Stimulated activated CD8-positive, alpha-beta memory T cell treated with anti-CD3 and anti-CD28 coated beads, Interleukin-15, amount 100 ng/mL, for 4 hours (primary cell): Measurements from ENCODE around the gene NGRN.

Experiments
- DNase-seq, 2 donors: peaks; one replicate each; pipeline ENCODE4 v3.0.0-alpha.2; 2020; ENCODE audit warnings: low read depth in 2 of 2

Gene NGRN

GRCh38 chr15:90265271-90266060 is at the start of gene NGRN:
TSS of gene NGRN (plus strand) at chr15:90265672. CDS start at chr15:90265713, 41 bp downstream.
- DNase-seq, result peak; percentile 82 to 85

- DNase-seq, result no peak
Observed at GRCh38 chr15:90217671-90218394, 47.6 kb upstream of the NGRN start.

GRCh38 chr15:90219421-90220141 is 45.9 kb upstream of the NGRN start:
- no peak for DNase-seq

GRCh38 chr15:90221246-90221900 is 44.1 kb upstream of the NGRN start:
- no peak for DNase-seq

GRCh38 chr15:90222547-90222946 is 42.9 kb upstream of the NGRN start:
- DNase-seq, result no peak

- no peak for DNase-seq
Observed at GRCh38 chr15:90223441-90224165, 41.9 kb upstream of the NGRN start.

GRCh38 chr15:90225047-90225446 is 40.4 kb upstream of the NGRN start:
- DNase-seq, result no peak

GRCh38 chr15:90225504-90226234 is 39.8 kb upstream of the NGRN start:
- no peak for DNase-seq

- no peak for DNase-seq
Observed at GRCh38 chr15:90227336-90227735, 38.1 kb upstream of the NGRN start.

- DNase-seq, result no peak
Observed at GRCh38 chr15:90227816-90228772, 37.4 kb upstream of the NGRN start.

GRCh38 chr15:90228960-90229359 is 36.5 kb upstream of the NGRN start:
- no peak for DNase-seq

GRCh38 chr15:90230071-90230494 is 35.4 kb upstream of the NGRN start:
- DNase-seq, result no peak

- no peak for DNase-seq
Observed at GRCh38 chr15:90230610-90231009, 34.9 kb upstream of the NGRN start.

- DNase-seq, result peak; percentile 48 to 53
Observed at GRCh38 chr15:90231028-90232017, 34.1 kb upstream of the NGRN start.

GRCh38 chr15:90232196-90232595 is 33.3 kb upstream of the NGRN start:
- DNase-seq, result no peak

- no peak for DNase-seq
Observed at GRCh38 chr15:90232941-90233386, 32.5 kb upstream of the NGRN start.

- DNase-seq, result peak; percentile 95 to 97
Observed at GRCh38 chr15:90233387-90234095, 31.9 kb upstream of the NGRN start, which contains the start of gene CIB1. TSS of gene CIB1 (minus strand) at chr15:90233941. CDS start at chr15:90233885, 56 bp downstream.
